HG02763 (cell line): ENCODE data around the gene UNC80.

Experiments used
- ATAC-seq: cut with Tn5 transposase; IDR thresholded peaks from one replicate; pipeline ENCODE4 v1.9.1; 2021; ENCODE audit warnings: mild to moderate bottlenecking, moderate library complexity; ENCODE audit not compliant: unreplicated experiment

UNC80 gene

DNA sequence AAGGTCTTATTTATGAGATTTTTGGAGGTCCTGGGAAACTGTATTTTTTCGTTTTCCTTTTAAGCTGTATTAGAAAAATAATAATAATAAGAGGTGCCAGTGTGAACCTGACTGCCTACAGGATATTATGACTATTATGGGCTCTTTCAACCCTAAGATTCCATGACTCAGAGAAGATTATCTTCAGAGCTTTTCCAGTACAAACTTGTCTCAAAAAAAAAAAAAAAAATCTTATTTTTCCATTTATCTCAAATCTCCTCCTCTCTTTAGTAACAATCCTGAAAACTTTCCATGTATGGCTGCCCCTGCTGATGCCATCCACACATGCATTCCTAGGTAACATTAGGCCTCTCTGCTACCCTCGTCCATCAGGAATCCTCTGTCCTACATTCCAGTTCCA is 194.1 kb downstream of the UNC80 start:
- no peak for ATAC-seq

DNA sequence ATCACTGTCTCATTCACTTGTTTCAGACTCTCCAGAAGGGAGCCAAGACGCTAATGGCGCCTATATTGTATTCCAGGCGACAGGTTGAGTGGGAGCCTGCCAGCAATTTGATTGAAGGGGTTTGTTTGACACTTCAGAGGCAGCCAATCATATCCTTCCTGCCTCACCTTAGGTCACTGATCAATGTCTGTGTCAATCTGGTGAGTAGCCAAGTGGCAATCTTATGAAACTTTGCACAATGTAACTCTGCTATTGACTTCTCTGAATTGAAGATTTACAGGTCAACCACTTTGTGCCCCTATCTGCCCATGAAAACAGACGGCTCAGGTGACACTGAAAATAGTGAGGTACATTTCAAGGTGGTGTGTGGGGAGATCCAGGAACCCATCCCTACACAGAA is 198.1 kb downstream of the UNC80 start:
- ATAC-seq: no peak

DNA sequence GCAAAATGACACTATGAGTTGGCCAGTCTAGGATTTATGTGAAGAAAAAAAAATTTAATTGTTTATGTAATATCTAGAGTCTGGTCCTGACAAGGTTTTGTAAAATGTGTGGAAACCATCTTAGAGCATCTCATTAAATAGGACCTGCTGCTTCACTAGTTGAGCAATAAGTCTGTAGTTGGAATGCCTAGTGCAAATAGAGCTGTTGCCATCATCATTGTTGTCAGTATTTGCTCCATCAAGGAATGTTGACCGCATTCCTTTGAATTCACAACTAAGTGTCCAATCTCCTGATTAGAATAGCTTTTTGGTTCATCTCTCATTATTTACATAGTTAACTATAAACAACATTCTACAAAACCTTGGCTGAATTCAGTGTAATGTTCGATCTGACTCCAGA is 198.6 kb downstream of the UNC80 start:
- ATAC-seq: no peak

DNA sequence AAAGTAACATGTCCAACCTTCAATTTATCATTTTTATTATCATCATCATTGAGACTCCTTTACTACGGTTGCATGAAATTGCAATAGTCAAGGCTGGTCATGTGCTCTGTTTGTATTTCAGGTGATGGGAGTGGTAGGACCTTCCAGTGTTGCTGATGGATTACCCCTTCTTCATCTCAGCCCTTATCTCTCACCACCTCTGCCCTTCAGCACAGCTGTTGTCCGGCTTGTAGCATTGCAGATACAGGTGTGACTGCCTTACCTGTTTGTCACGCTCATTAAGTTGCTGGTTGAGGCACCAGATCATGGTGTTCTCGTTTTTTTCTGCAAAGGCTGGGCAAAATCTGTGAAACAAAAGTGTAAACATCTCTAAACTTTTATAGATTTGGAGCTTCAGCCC is 199.1 kb downstream of the UNC80 start:
- ATAC-seq: no peak

DNA sequence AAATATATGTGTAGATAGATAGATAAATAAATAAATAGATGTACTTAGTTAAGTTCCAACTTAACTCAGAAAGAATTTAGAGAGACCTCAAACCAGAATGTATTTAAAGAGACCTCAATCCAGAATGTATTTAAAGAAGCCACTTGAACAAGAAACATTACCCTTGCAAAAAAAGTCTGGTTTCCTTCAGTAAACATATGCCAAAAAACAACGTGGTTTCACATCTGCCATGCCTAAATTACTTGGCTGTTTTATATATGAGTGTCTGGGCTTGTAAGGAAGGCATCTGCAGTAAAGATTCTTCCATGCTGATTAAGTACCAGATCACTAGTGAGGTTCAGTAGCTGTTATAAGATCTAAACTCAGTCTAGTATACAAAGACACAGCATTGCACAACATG is 201.7 kb downstream of the UNC80 start:
- ATAC-seq: no peak

DNA sequence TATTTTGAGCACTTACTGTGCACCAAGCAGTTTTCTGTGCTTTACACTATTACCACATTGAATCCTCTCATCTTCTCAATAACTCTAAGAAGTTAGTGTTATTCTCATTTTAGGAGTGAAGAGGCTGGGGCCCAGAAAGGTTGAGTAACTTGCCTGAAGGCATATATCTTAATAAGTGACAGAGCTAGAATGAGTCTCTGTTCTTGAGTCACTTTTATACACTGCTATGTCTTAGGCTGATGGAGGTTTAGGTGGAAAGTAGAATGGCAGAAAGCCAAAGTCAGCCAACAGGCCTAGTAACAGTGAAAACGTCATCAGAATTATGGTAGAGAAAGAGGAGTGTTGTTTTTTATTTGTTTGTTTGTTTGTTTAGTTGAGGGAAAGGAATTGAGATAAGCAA is 202.9 kb downstream of the UNC80 start:
- no peak for ATAC-seq

DNA sequence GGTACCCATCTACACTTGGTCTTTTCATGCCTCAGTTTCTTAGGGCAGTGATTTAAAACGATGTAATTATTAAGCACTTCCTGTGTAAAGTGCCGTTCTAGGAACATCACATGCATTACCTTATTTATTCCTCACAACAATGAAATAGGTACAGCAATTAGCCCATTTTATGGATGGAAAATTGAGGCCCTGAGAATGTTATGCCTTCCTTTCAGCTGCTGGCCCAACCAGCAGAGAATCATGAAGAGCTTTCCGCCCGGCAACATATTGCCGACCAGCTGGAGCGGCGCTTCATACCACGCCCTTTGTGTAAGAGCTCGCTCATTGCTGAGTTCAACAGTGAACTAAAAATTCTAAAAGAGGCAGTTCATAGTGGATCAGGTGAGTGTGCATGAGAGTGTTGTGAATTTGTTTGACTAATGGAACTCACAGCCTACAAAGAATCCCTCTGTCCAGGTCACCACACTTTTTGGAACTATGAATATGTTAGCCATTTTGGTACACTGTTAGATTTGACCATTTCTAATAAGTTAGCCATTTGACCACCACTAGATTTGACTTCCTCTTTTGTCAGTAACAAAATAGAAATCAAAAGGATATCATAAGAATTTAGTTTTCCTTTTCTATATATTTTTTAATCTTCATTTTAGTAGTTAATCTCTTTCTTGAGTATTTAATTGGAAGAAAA is 205.2 kb downstream of the UNC80 start:
- ATAC-seq: peak; percentile 71

DNA sequence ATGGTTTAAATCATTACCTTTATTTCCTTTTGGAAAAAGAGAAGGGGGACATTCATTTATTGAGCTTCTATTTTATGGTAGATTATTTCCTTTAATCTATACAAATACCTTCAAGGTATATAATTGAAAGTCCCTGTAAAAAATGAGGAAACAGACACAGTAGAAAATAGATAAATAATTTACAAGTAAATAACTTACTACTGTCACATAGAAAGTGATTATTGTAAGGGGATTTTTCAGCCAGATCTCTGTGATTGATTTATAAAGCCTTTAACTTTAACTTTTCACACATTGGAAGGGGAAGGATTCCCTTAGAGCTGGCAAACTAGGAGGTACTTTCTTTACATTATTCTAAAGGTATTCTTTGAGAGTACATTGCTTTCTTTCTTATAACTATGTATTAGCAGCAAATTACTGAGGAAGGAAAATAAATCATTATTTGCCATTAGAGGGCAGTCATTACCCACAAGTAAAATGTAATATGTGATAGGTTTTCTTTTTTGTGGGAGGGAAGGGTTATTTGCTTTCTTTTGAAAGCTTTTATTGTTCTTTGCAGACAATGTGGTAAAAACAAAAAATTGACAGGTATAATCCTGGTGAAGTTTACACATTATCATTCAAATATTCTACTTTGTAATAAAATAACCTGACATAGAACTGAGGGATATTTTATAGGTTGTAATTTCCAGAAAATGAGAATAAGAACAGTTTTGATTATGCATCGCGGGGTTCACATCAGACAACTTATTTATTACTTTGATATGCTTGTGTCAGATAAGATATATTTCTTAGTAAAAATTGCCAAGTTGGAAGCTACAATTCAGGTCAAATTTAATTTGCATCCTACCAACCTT is 206.0 kb downstream of the UNC80 start:
- peak; percentile 45 for ATAC-seq

DNA sequence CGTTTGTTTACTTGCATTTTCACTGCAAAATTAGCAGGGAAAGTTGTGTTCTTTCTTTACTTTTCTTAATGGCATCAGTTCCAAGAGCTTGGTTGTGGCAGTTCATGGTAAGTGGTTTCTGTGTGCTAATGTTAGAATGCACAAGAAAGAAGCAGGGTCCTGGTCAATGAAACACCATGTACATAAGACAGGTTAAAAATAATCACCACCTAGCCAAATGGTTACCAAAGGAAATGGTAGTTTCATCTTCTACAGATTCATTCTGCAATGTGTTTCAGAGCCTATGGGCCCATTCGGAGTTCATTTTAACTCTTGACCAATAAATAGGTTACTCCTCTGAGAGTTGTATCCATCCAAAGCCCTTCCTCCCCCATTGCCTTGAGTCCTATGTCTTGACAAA is 212.7 kb downstream of the UNC80 start:
- no peak for ATAC-seq

DNA sequence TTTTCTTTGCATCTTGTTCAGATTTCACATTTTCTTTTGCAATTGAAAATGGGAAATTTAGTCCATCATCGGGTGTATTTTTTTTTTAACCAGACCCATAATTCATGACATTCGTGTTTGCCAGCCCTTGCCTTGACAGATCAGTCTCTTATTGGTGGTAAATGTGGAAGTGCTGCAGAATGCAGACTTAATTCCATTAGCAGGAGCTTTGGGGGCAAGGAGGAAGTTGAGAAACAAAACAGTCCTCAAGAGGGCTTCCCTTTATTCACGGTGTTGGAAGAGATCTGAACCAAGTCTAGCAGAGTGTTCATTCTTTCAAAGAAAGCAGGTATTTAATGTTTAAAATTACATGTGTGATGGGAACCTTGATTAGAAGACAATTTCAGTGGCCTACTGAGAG is 214.2 kb downstream of the UNC80 start:
- no peak for ATAC-seq

DNA sequence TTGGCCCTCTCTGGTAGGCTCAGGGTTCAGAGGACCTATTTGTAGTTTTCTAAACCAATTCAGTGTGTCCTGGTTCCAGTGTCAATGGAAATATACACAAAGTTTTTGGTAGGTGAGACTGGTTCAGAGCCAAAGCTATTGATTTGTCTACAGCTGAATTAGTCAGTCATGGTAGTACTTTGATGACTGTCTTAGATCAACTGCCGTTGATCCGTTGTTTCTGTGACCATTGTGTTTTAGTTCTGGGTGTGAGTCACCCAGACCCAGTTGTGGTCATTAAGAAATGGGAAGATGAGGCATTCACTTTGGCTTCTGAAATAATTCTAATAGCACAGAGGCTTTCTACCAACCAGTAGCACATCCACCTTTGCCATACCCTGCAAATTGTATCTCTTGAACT is 214.8 kb downstream of the UNC80 start:
- ATAC-seq: no peak

DNA sequence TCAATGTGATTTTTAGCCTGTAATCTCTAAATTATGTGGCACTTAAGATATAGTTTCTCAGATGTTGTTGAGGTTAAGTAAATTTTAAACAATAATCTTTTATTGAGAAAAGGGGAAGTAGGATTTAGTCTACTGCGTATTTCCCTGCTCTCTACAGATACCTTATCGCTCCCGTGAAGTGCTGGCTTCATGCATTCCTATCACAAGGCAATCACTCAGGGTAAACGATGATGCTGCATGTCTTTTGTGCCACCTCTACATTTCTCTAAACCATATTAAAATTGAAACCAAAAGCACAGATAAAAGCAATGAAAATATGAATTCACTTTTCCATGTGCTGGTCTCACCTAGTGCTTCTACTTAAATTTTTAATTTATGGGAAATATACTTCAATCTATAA is 216.4 kb downstream of the UNC80 start:
- ATAC-seq: no peak

DNA sequence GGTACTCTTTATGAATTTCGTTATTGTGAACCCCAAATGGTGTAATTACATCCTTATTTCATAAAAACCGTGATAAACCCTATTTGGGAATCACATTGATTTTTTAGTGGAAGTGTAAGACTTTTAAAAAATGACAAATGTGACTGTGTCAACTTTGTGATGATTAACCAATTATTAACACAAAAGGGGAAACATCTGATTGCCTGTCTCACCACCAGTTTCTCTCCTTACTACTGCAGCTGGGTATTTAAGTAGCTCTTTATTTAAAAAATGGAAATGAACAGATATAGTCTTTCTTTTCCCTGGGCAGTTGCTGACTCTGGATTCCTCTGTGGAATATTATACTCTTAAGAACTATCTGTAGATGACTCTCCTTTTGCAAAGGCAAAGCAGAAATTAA is 219.2 kb downstream of the UNC80 start:
- no peak for ATAC-seq

DNA sequence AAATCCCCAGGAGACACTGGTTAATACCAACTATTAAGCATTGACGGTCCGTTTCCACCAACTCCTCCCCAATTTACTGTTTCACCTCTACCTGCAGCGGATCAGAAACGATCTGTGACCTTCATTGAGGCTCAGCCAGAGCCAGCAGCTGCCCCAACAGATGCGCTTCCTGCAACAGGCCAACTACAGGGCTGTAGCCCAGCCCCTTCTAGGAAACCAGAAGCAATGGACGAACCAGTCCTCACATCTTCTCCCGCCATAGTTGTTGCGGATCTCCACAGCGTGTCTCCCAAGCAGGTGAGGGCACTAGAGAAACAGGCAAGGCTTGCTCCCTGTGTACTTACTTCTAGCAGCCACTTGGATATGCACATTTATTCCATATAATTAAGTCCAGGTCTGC is 222.3 kb downstream of the UNC80 start:
- no peak for ATAC-seq

DNA sequence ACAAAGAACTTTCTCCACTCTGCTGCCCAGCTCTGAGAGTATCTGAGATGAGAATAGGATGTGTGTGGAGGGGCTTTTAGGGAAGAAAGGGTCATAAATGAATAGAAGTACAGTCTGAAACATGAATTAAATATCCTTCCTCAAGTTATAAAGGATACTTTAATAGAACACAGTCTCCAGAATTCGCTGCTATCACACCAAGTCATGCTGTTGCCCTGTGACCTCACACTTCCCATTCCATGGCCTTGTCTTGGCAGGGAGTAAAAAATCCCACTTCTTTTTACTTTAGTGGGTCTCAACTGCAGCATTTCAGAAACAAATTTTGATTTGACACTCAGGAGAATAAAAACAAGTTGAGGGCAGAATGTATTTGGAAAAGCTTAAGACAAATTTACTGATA is 227.0 kb downstream of the UNC80 start:
- ATAC-seq: no peak

DNA sequence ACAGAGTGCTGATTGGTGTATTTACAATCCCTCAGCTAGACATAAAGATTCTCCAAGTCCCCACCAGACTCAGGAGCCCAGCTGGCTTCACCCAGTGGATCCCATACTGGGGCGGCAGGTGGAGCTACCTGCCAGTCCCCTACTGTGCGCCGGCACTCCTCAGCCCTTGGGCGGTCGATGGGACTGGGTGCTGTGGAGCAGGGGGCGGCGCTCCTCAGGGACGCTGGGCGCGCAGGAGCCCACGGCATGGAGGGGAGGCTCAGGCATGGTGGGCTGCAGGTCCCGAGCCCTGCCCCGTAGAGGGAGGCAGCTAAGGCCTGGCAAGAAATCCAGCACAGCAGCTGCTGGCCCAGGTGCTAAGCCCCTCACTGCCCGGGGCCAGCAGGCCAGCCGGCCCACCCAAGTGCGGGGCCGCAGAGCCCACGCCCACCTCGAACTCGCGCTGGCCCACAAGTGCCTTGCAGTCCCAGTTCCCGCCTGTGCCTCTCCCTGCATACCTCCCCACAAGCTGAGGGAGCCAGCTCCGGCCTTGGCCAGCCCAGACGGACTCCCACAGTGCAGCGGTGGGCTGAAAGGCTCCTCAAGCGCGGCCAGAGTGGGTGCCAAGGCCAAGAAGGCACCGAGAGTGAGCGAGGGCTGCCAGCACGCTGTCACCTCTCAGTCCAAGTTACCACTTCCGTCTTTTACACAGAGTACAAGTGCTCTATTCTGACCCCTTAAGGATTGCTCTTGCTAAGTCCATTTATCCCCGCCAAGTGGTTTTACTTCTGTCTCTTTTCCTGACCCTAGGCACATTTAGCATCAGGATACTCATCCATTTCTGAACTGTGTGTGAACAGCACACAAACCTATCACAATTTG is 229.1 kb downstream of the UNC80 start:
- no peak for ATAC-seq

DNA sequence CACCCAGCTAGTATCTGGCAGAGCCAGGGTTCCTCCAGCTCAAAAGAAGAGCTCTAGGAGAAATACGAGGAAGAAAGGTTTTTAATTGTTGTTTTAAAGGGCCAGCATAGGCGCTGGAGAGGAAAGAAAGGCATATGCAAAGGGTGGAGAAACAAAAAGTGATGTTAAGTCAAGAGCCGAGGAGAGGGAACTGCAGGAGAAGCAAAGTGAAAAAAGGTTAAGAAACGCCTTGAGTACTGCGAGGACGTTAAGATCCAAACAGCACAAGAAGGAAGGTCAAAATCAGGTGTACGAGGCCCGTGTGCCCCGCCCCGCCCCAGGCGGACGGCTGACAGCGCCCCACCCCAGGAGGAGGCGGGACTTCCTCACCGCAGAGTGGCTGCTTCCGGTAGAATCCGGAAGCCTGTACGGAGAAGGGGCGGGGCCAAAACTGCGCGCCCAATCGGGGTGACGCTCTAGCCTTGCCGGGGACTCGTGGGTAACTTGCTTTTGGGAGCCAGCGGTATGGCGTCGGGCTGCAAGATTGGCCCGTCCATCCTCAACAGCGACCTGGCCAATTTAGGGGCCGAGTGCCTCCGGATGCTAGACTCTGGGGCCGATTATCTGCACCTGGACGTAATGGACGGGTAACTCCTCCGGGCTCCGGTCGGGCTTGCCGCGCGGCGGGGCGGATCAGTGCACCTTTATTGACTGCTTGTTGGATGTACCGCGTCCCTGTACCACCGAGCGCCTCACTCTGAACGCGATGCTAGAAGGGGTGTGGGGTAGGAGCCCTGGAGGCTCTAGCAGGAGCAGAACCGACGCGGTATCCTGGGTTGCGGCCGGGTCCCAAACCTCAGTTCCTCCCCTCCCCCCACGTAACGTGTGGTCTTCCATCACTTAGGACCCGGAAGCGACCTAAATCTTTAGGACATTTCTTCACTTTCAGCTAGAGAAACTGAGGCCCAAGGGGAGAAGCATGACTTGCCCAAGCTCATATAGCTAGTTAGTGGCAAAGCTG is 230.8 kb downstream of the UNC80 start, which contains the start of gene RPE:
RPE (plus strand) TSS at position 481 of the 1,000 bp plus-strand sequence; CDS start at position 505, 24 bp downstream.
- ATAC-seq: peak; percentile 100

DNA sequence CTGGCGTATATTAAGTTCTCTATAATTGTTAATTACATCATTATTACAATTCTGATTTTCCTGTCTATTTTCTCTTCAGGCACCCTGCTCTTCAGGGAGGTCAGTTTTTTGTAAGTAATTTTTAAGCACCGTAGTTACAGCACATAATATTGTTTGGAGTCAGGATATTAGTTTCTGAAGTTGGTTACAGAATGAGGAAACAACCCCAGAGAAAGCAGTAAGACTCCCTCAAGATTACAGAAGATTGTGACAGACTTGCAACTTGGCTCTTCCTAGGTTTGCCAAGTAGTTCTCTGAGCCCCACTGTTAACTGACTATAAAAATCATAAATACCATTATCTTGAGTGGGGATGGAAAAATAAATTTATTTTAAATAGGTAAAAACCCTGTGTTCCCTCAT is 231.7 kb downstream of the UNC80 start:
- ATAC-seq: no peak

DNA sequence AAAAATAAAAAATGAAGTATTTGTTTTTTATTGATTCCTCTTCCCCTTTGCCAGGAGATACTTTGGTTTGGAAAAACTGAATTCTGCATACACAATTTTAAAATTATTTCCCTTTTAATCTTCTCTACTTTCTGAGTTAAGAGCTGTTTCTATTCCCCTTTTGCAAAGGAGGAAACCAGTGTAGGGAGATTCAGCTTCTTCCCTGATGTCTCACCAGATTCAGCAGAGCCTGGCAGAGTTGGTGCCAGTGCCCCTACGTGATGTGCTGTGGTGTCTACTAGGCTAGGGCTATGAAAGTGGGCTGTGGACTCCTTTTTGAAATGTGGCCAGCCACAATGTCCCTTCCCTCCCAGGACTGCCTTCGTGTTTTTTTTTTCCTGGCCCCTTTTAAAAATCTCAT is 233.2 kb downstream of the UNC80 start:
- ATAC-seq: no peak

DNA sequence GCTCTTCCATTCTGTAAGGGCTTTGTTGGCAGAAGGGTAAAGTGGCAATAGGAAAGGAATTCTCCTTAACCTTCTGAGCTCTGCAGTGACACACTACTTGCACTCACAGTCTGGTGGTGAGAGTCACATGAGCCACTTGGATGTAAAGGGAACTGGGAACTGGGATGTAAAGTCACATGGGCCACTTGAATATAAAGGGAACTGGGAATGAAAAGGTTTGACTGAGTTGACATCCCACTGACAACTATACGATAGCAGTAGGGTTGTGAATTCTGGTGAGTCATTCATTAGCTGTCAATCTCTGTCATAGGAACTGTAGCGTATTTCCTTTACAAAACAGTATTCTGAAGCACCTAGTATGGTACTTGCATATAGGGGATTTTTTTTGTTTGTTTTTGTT is 236.3 kb downstream of the UNC80 start:
- no peak for ATAC-seq
